ENCODE measurements around the gene ZNF575. TPM values are rescaled to one million over a fixed set of nuclear protein-coding genes. Genes with fewer than 3 reads are reported as not detected.

ZNF575 gene
- total RNA-seq, 1 experiment from 2014 or later: 2.8 TPM

DNA sequence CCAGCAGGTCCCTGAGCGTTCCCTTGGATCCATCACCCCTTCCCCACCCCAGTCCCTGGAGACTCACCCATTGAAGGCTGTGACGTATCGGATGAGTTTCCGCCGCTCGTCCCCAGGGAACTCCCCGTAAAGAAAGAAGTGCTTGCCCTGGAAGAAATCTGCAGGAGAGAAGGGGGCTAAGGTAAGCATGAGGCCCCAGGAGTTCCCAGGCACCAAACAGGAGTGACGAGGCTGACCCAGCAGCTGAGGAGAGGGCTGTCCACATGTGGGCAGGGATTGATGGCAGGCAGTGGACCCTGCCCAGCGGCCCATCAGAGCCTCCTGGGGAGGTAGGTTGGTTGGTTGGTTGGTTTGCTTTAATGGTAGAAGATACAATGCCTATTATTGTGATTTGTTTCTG lies 11.1 kb downstream of the ZNF575 start:
- ChIA-PET CTCF (no interaction called here), POLR2A (ENCODE audit: low non-redundant PET) (no interaction called here)
- TF ChIP-seq EZH2 (IDR thresholded peaks at IDR 0.05; ENCODE audit: borderline replicate concordance, low read depth, low read length, poor library complexity, severe bottlenecking) (no peak), CTCF (conservative IDR thresholded peaks at IDR 0.05; ENCODE audit: low read depth, low read length) (no peak)
- no peak overlapping the region for H3K27ac ChIP-seq (ENCODE audit: low read depth, low read length, poor library complexity, severe bottlenecking)
- no peaks in the 10 kb centered on the region for H3K27me3 ChIP-seq (replicated peaks; ENCODE audit: insufficient read depth, low read depth, low read length, poor library complexity)
- no peak for DNase-seq (ENCODE audit: low spot score)
- intact Hi-C loops (cut with micrococcal nuclease; ENCODE audit: unreplicated experiment): no loop called here
- peaks cover 47% of the 10 kb centered on the region for H3K36me3 ChIP-seq (ENCODE audit: insufficient read depth, low read length, poor library complexity, severe bottlenecking)
- H3K4me1 ChIP-seq (ENCODE audit: insufficient read depth, low read length, poor library complexity, severe bottlenecking): no peaks in the 10 kb centered on the region
- BruUV-seq (replicated peaks): no TSS peak
- H3K9me3 ChIP-seq (ENCODE audit: low read depth, low read length, poor library complexity, severe bottlenecking): peaks cover under 1% of the 10 kb centered on the region
- no peak overlapping the region for H3K4me3 ChIP-seq (ENCODE audit: low read depth, low read length, poor library complexity, severe bottlenecking)

DNA sequence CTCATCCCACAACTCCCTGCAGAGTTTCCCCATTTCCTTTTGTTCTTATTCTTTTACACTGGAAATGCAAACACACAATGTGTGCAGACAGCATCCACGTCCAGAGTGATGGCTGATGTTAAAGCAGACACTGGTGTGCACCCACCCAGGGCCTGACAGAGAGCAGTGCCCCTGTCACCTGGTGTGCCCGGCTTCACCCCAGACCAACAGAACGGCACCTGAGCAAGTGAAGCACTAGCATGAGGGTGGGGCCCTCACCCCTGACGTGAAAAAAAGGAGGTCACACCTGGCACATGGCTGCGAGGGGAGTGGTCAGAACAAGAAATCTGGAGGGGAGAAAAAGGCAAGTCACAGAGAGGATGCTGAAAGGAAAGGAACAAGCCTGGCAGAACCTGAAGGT lies 12.3 kb downstream of the ZNF575 start:
- Histone ChIP-seq H3K27me3 (replicated peaks; ENCODE audit: insufficient read depth, low read depth, low read length, poor library complexity) (no peaks in the 10 kb centered on the region), H3K36me3 (ENCODE audit: insufficient read depth, low read length, poor library complexity, severe bottlenecking) (peaks cover 37% of the 10 kb centered on the region), H3K4me3 (ENCODE audit: low read depth, low read length, poor library complexity, severe bottlenecking) (no peak overlapping the region), H3K9me3 (ENCODE audit: low read depth, low read length, poor library complexity, severe bottlenecking) (no peaks in the 10 kb centered on the region), H3K27ac (ENCODE audit: low read depth, low read length, poor library complexity, severe bottlenecking) (no peak overlapping the region), H3K4me1 (ENCODE audit: insufficient read depth, low read length, poor library complexity, severe bottlenecking) (no peaks in the 10 kb centered on the region)
- no TSS peak for BruUV-seq (replicated peaks)
- ChIA-PET CTCF (interaction anchor here (1.1 kb wide), 1 partner anchor 10 kb away, joined by 4 read pairs; no protein-coding TSS in a partner anchor), POLR2A (ENCODE audit: low non-redundant PET) (no interaction called here)
- TF ChIP-seq EZH2 (IDR thresholded peaks at IDR 0.05; ENCODE audit: borderline replicate concordance, low read depth, low read length, poor library complexity, severe bottlenecking): no peak
- TF ChIP-seq CTCF (conservative IDR thresholded peaks at IDR 0.05; ENCODE audit: low read depth, low read length): no peak
- DNase-seq (ENCODE audit: low spot score): no peak
- intact Hi-C loops (cut with micrococcal nuclease; ENCODE audit: unreplicated experiment): no loop called here

DNA sequence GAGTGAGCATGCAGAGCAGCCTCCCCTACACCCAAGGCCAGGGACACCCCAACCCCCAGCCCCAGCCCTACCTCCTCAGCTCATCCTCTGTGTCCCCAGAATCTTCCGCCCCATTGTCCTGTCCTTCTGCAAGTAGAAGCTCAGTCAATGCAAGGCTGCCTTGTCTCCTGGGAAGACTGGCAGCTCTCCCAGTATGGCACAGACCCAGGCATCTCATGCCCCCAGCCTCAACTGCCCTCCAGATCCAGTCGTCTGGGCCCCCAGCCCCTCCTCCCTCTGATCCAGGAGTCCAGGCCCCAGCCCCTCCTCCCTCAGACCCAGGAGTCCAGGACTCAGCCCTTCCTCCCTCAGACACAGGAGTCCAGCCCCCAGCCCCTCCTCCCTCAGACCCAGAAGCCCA lies 13.0 kb downstream of the ZNF575 start:
- Histone ChIP-seq H3K36me3 (ENCODE audit: insufficient read depth, low read length, poor library complexity, severe bottlenecking) (peaks cover 37% of the 10 kb centered on the region), H3K27ac (ENCODE audit: low read depth, low read length, poor library complexity, severe bottlenecking) (no peak overlapping the region), H3K9me3 (ENCODE audit: low read depth, low read length, poor library complexity, severe bottlenecking) (no peaks in the 10 kb centered on the region), H3K27me3 (replicated peaks; ENCODE audit: insufficient read depth, low read depth, low read length, poor library complexity) (no peaks in the 10 kb centered on the region), H3K4me3 (ENCODE audit: low read depth, low read length, poor library complexity, severe bottlenecking) (no peak overlapping the region), H3K4me1 (ENCODE audit: insufficient read depth, low read length, poor library complexity, severe bottlenecking) (no peaks in the 10 kb centered on the region)
- no peak for DNase-seq (ENCODE audit: low spot score)
- intact Hi-C loops (cut with micrococcal nuclease; ENCODE audit: unreplicated experiment): no loop called here
- POLR2A ChIA-PET (ENCODE audit: low non-redundant PET): no interaction called here
- no TSS peak for BruUV-seq (replicated peaks)
- TF ChIP-seq CTCF (conservative IDR thresholded peaks at IDR 0.05; ENCODE audit: low read depth, low read length): no peak
- no peak for TF ChIP-seq EZH2 (IDR thresholded peaks at IDR 0.05; ENCODE audit: borderline replicate concordance, low read depth, low read length, poor library complexity, severe bottlenecking)
- CTCF ChIA-PET: interaction anchor here (0.7 to 1.1 kb wide), 2 partner anchors 9 to 16 kb away, joined by 3 to 4 read pairs; no protein-coding TSS in a partner anchor
